NB4 (cell line): ENCODE data around the gene PIK3CD.

Experiments
- MYC ChIP-seq: IDR thresholded peaks from 2 replicates; pipeline ENCODE4 v1.6.1; 2011; ENCODE audit warnings: low read depth, low read length
- POLR2A ChIP-seq: IDR thresholded peaks from 2 replicates; pipeline ENCODE4 v1.6.1; 2011; ENCODE audit warnings: mild to moderate bottlenecking; ENCODE audit not compliant: insufficient read length; ENCODE audit errors: extremely low read depth
- TF ChIP-seq, protein P1 (sequence below): IDR thresholded peaks from one replicate; pipeline ENCODE4 v1.5.1; 2012; ENCODE audit warnings: low read depth, low read length

DNA sequence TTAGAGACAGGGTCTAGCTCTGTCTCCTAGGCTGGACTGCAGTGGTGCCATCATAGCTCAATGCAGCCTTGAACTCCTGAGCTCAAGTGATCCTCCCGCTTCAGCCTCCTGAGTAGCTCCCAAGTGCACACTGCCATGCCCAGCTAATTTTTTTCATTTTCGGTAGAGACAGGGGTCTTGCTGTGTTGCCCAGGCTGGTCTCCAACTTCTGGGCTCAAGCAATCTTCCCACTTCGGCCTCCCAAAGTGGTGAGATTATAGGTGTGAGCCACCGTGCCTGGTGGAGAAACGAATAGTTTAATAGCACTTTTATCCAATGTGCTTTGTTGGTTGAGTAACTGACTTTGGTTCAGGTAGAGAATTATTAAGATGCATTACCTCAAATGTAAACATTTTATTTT, 20.9 kb downstream of the PIK3CD start:
- TF ChIP-seq, protein P1, sequence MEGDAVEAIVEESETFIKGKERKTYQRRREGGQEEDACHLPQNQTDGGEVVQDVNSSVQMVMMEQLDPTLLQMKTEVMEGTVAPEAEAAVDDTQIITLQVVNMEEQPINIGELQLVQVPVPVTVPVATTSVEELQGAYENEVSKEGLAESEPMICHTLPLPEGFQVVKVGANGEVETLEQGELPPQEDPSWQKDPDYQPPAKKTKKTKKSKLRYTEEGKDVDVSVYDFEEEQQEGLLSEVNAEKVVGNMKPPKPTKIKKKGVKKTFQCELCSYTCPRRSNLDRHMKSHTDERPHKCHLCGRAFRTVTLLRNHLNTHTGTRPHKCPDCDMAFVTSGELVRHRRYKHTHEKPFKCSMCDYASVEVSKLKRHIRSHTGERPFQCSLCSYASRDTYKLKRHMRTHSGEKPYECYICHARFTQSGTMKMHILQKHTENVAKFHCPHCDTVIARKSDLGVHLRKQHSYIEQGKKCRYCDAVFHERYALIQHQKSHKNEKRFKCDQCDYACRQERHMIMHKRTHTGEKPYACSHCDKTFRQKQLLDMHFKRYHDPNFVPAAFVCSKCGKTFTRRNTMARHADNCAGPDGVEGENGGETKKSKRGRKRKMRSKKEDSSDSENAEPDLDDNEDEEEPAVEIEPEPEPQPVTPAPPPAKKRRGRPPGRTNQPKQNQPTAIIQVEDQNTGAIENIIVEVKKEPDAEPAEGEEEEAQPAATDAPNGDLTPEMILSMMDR, result no peak
- no peak for TF ChIP-seq POLR2A
- no peak for TF ChIP-seq MYC
